ENCODE measurements around the gene IDH3G.
"Not testable (repeated sequence)": the region's sequence is repeated elsewhere in the genome, so short reads cannot be mapped to it uniquely, and the experiment has no call there.

DNA sequence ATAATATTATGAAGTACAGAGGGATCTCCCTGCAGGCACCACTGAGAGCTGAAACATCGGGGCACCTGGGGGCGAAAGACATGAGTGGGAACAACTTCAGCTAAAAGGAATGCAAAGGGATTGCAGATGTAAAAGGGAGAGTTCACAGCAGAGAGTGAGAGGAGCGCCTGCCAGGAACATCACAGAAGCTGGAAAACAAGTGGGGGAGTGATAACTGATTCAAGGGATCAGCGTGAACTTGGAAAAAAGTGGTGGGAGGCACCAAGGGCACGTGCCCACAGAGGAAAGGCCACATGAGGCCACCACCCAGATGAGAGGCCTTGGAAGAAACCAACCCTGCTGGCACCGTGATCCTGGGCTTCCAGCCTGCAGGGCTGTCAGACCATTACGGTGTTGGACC is 45.2 kb downstream of the IDH3G start:
- TF ChIP-seq CTCF, POLR2AphosphoS5, EP300, POLR2A (IDR thresholded peaks at IDR 0.05): not testable (repeated sequence)
